H1 (cell line): ENCODE data around the gene TEX22. TPM values are rescaled to one million over a fixed set of nuclear protein-coding genes. Genes with fewer than 3 reads are reported as not detected.

Experiments used
- BRCA1 ChIP-seq: IDR thresholded peaks from 2 replicates; pipeline ENCODE4 v1.6.1; 2012; ENCODE audit warnings: low read depth, low read length, improper control_type of control experiment
- TAF1 ChIP-seq: IDR thresholded peaks from 2 replicates; pipeline ENCODE4 v1.6.1; 2011; ENCODE audit warnings: mild to moderate bottlenecking, low read depth, low read length
- polyA plus RNA-seq, 7 experiments: library from polyadenylated mRNA; depleted of rRNA in 3 of 7; stranded (reverse) in 5 of 7; unstranded in 2 of 7; fragments of >200 nt in 5 of 7; fragments of 200-250 nt in 2 of 7; gene quantifications; 1 replicate in 5 of 7; 2 replicates in 1 of 7; 4 replicates in 1 of 7; pipeline versions ENCODE4 v1.2.1 to v1.2.3, GENCODE V29; 2011 to 2013; ENCODE audit warnings: missing spikeins in 2 of 7, mixed read lengths in 2 of 7
- total RNA-seq: library from RNA; stranded (reverse); fragmentation: NEBNext Ultra II Directional; extraction: Animal tissue kit (Norgen Biotek cat#: 25700); gene quantifications from 2 replicates; pipeline ENCODE4 v1.2.1, GENCODE V29; 2021
- TF ChIP-seq, protein P1 (sequence below), 3 experiments: IDR thresholded peaks; 1 replicate in 2 of 3; 2 replicates in 1 of 3; pipeline versions ENCODE4 v1.5.1 to v1.6.1; 2011; ENCODE audit warnings: low read length in 3 of 3, mild to moderate bottlenecking in 3 of 3, inconsistent platforms in 2 of 3, low read depth in 1 of 3, moderate library complexity in 1 of 3; ENCODE audit not compliant: insufficient read depth in 1 of 3; ENCODE audit errors: control extremely low read depth in 1 of 3
- TF ChIP-seq, protein P2 (sequence below): IDR thresholded peaks from 2 replicates; pipeline ENCODE4 v1.6.1; 2011; ENCODE audit warnings: low read depth, mild to moderate bottlenecking, low read length; ENCODE audit not compliant: insufficient read depth

Gene TEX22
- total and polyA plus RNA-seq, 2 of the 8 experiments (the other 6 are each of a cell fraction or from before 2014, with no cell fraction given): 0.24 to 0.39 TPM

DNA sequence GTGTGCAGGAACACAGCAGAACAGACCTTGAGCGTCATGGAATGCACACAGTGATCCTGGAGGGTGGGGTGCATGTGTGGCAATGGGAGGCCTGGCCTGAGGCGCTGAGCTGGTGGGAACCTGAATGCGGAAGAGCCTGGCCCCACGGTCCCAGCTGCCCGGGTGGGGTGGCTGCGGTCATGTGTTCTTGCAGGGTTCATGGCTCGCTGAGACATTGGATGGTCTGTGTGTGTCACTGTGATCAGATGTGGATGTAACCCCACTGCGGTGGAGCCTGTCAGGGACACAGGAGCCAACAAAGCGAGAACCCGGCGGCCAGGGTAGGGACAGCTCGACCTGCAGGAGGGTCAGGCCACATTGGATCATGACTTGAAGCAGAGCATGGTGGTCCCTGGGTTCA is 44.5 kb downstream of the TEX22 start (continued):
- TF ChIP-seq, protein P1, sequence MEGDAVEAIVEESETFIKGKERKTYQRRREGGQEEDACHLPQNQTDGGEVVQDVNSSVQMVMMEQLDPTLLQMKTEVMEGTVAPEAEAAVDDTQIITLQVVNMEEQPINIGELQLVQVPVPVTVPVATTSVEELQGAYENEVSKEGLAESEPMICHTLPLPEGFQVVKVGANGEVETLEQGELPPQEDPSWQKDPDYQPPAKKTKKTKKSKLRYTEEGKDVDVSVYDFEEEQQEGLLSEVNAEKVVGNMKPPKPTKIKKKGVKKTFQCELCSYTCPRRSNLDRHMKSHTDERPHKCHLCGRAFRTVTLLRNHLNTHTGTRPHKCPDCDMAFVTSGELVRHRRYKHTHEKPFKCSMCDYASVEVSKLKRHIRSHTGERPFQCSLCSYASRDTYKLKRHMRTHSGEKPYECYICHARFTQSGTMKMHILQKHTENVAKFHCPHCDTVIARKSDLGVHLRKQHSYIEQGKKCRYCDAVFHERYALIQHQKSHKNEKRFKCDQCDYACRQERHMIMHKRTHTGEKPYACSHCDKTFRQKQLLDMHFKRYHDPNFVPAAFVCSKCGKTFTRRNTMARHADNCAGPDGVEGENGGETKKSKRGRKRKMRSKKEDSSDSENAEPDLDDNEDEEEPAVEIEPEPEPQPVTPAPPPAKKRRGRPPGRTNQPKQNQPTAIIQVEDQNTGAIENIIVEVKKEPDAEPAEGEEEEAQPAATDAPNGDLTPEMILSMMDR (IDR thresholded peaks at IDR 0.05; ENCODE audit: control extremely low read depth in 1 of 3, insufficient read depth in 1 of 3, low read depth in 1 of 3, low read length in 3 of 3): no peak
- TF ChIP-seq TAF1 (no peak), BRCA1 (no peak)
- TF ChIP-seq, protein P2, sequence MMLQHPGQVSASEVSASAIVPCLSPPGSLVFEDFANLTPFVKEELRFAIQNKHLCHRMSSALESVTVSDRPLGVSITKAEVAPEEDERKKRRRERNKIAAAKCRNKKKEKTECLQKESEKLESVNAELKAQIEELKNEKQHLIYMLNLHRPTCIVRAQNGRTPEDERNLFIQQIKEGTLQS: no peak
- TF ChIP-seq, all 59 proteins: peak for 0
